ENCODE results near the gene AUTS2. TPM values are rescaled to one million over a fixed set of nuclear protein-coding genes. Genes with fewer than 3 reads are reported as not detected.

Gene AUTS2
- total and polyA plus RNA-seq, 10 of the 15 experiments (the other 5 are each of a cell fraction or from before 2014, with no cell fraction given) = 6.4 to 55.6 (median 21.6) TPM

DNA sequence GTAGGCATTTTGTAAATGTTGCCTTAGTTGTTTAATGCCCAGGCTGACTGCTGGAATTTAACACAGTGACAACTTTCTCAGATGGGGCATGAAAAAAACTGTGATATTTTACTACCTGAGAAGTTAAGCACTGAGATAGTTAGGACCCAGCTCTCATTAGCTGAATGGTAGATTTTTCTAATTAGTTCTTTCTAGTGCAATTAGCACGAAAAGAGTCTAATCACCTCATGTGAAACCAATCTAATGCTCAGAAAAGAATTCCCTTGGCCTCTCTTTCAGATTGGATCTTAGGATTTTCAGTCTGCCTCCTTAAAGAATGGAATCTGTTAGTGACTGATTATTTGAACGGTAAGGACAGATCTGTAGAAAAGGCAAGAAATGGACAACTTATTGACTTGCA is 743.2 kb downstream of the AUTS2 start (continued):
- TF ChIP-seq PAX8 (IDR thresholded peaks at IDR 0.05) = no peak
- TF ChIP-seq RAD21 (IDR thresholded peaks at IDR 0.05; ENCODE audit: insufficient read depth, low read depth, low read length) = no peak
- no peak for TF ChIP-seq ASH2L (IDR thresholded peaks at IDR 0.05; ENCODE audit: borderline replicate concordance, low read depth)
- no peak for TF ChIP-seq MEF2B (IDR thresholded peaks at IDR 0.05; ENCODE audit: partially characterized antibody, poor library complexity, severe bottlenecking)
- TF ChIP-seq IRF3 (IDR thresholded peaks at IDR 0.05) = no peak
- TF ChIP-seq, protein P1, sequence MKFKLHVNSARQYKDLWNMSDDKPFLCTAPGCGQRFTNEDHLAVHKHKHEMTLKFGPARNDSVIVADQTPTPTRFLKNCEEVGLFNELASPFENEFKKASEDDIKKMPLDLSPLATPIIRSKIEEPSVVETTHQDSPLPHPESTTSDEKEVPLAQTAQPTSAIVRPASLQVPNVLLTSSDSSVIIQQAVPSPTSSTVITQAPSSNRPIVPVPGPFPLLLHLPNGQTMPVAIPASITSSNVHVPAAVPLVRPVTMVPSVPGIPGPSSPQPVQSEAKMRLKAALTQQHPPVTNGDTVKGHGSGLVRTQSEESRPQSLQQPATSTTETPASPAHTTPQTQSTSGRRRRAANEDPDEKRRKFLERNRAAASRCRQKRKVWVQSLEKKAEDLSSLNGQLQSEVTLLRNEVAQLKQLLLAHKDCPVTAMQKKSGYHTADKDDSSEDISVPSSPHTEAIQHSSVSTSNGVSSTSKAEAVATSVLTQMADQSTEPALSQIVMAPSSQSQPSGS (IDR thresholded peaks at IDR 0.05; ENCODE audit: low read length) = no peak
- no peak for TF ChIP-seq TCF3 (IDR thresholded peaks at IDR 0.05; ENCODE audit: borderline replicate concordance, insufficient read depth, low read depth, low read length)
- TF ChIP-seq, protein P2, sequence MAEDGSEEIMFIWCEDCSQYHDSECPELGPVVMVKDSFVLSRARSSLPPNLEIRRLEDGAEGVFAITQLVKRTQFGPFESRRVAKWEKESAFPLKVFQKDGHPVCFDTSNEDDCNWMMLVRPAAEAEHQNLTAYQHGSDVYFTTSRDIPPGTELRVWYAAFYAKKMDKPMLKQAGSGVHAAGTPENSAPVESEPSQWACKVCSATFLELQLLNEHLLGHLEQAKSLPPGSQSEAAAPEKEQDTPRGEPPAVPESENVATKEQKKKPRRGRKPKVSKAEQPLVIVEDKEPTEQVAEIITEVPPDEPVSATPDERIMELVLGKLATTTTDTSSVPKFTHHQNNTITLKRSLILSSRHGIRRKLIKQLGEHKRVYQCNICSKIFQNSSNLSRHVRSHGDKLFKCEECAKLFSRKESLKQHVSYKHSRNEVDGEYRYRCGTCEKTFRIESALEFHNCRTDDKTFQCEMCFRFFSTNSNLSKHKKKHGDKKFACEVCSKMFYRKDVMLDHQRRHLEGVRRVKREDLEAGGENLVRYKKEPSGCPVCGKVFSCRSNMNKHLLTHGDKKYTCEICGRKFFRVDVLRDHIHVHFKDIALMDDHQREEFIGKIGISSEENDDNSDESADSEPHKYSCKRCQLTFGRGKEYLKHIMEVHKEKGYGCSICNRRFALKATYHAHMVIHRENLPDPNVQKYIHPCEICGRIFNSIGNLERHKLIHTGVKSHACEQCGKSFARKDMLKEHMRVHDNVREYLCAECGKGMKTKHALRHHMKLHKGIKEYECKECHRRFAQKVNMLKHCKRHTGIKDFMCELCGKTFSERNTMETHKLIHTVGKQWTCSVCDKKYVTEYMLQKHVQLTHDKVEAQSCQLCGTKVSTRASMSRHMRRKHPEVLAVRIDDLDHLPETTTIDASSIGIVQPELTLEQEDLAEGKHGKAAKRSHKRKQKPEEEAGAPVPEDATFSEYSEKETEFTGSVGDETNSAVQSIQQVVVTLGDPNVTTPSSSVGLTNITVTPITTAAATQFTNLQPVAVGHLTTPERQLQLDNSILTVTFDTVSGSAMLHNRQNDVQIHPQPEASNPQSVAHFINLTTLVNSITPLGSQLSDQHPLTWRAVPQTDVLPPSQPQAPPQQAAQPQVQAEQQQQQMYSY (CRISPR knock-in tag; IDR thresholded peaks at IDR 0.05) = no peak
- no peak for TF ChIP-seq EED (IDR thresholded peaks at IDR 0.05; ENCODE audit: low read depth)

Data from GM12878 (cell line).